GM18507 (cell line): ENCODE measurements around the gene ADAT3.

ENCODE experiments used
- DNase-seq: peaks from one replicate; pipeline ENCODE4 v3.0.0; 2011; ENCODE audit warnings: low read depth; ENCODE audit not compliant: insufficient read length; ENCODE audit errors: extremely low spot score
- FAIRE-seq: peaks from 2 replicates; lab custom pipeline; 2011; peaks lifted over from hg19 to GRCh38; lab: Jason Lieb, UNC

ADAT3 gene

GRCh38 chr19:1950640-1951039 lies 45.4 kb downstream of the ADAT3 start:
- DNase-seq = no peak
- no peak for FAIRE-seq

DNA sequence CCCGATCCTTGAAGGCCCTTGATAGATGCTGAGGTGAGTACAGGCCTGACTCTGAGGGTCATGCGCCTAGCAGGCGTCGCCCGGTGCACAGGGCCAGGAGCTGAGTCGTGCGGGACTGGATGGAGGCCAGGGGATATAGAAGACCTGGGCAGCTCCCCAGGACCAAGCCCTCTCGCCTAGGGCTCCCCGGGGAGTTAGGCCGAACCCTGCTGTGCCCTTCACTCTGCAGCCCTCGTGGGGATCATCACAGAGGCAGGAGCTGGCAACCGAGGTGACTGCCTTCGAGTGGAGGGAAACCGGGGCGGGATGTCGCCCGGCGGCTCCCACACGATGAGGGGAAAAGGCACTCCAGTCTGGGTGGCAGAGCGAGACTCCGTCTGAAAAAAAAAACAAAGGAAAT lies 47.4 kb downstream of the ADAT3 start:
- no peak for DNase-seq
- no peak for FAIRE-seq

DNA sequence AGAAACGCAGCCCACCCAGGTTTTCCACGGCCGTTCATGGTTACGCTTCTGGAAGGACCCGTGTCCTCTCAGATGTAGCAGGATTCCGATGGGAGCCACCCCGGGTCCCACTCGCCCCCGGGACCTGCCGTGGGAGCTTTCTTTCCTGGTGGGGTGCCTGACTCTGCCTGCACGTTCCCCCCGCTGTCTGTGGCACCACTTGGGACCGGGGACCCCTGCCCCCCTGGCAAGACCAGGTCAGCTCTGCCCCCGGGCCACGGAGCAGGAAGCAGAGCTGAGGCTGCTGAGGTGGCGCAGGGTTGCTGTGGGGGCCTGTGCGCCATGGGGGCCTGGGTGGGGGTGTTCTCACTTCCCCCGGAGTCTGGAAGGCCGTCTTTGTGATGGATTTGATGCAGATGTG lies 47.8 kb downstream of the ADAT3 start:
- no peak for FAIRE-seq
- DNase-seq = no peak

DNA sequence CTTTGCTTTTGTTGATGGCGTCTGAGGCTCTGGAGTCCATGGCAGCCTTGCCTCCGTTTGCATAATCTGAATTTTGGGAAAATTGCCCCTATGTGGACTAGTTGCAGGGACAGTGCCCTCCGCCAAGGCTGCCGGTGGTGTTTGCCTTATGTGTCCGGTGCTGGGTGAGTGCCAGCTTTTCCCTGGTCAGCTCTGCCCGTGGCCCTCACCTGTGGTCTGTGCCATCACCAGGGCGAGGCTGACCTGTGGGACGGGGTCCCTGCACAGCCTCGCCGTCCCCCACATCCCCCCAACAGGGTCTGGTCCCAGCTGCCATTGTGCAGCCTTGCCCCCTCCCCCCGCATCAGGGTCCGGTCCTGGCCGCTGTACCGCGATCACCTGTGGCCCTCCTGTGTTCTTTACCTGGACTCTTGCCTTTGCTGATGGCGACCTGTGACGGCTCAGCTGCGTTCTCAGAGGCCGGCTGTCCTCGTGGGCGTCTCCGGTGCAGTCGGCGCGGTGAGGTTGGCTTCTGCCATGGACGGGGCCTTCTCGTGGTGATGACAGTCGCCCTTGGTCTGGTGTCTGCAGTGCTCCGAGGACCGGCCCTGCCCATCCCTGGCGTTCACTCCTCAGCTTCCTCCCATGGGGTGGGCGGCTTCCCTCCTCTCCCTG lies 48.4 kb downstream of the ADAT3 start:
- FAIRE-seq = no peak
- DNase-seq = no peak

DNA sequence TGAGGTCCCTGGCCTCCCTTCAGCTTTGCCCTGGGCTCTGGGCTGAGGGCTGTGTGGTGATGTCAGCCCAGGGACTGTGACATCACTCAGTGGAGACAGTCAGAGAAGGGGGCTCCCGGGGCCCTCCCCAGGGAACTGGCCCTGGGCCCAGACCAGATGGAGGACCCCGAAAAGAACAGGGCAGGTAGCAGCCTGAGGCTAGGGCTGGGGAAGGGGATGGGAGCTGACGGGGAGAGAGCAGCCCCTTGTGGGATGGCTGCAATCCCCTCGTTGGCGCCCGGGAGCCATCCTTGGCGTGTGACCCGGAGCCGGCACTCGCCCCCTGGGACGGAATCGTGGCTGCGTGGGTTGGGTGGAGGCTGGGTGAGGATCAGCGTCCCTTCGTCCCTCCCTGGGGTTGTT lies 49.3 kb downstream of the ADAT3 start:
- no peak for DNase-seq
- no peak for FAIRE-seq

GRCh38 chr19:1955171-1956121 lies 50.2 kb downstream of the ADAT3 start:
- no peak for DNase-seq

DNA sequence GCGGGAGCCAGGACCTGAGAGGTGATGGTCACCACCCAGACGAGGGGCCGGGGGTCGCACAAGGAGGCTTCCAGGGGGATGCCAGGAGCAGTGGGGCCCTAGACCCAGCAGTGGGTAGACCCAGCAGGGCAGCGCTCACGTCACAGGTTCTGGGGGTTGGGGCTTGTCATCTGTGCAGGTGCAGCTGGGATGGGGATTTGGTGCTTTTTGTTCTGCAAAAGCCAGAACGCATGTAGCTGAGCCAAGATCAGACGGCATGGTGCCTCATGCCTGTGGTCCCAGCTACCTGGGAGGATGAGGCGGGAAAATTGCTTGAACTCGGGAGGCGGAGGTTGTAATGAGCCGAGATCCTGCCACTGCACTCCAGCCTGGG lies 50.9 kb downstream of the ADAT3 start:
- FAIRE-seq = no peak
- no peak for DNase-seq

More at GRCh38 chr19:1955171-1956121, 50.2 kb downstream of the ADAT3 start:
- no peak for FAIRE-seq

DNA sequence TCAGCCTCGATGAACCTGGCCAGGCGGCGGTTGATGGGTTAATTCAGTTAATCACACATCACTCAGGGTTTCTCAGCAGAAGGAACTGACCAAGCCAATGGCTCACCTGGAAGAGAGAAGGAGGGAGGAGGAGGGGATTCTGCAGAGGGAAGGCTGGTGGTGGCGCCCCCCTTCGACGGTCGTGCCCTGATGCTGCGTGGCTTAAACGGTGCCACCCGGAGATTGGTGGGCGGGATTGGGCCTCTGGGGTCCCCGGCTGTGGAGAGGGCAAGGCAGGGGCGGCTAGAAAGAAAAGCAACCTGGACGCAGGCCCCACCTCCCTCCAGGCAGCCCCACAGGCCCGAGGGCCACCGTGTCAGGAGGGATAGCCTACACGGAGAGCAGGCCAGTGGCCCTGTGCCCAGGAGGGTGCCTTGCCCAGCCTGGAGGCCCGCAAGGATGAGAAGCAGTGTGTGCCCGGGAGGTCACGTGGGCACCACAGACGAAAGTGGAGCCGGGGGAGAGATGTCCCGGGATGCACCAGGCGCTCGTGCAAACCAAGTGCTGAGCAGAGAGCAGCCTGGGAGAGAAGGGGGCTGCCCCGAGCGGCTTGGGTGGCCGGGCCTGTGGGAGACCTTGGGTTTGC lies 51.8 kb downstream of the ADAT3 start:
- no peak for FAIRE-seq
- DNase-seq = no peak

DNA sequence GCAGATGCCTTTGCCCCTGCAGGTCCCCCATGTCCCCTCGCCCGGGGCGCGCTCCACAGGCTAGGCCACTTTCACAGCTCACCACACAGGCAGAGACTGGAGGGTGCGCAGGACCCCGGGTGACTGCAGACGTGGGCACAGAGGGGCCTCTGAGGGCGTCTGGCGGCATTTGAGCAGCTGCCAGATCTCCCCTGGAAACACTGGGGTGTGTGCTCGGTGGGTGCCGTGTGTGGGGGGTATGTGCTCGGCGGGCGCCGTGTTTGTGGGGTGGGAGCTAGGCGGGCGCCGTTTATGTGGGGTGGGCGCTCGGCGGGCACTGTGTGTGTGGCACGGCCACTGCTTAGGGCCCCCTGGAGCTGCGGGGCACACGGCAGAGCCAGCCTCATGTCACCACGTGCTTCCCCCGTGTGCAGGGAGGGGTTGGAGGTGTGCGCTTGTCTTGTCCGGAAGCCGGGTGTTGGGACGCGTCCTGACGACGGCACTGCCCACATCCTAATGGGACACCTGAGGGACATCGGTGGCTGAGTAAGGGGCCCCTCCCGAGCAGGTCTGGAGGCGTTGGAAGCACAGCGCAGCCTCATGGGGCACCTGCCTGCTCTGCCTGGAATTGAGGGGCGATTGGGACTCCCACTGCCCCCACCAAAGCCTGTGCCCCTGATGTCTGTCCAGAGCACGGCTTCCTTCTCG lies 52.5 kb downstream of the ADAT3 start:
- FAIRE-seq = no peak
- no peak for DNase-seq

DNA sequence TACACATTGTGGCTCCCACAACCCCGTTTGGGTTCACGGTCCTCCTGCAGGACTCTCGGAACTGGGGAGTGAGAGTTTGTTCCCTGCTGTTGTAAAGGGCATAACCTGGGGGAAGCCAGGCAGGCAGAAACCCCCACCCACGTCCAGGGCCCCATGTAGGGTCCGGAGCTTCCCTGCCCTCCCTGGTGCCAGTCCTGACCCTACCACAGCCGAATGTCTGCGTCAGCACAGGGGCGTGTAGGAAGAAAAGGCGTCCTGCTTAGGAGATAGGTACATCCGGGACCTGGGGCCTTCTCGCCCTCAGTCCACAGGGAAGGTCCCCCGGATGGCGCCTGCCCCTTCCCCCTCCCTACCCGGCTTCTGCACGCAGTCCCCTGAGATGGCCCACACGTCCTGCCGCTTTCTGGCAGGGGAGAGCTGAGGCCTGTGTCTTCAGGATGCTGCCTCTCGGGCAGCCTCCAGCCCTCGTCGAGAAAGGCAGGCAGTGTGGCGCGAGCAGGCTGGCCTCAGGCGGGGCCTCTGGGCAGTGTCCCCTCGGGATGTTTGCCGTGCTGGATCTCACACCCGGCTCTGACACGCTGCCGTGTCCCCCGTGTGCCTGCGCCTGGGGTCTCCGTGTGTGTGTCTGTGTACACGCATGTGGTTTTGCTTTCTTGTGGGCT lies 54.9 kb downstream of the ADAT3 start:
- no peak for DNase-seq
- no peak for FAIRE-seq

DNA sequence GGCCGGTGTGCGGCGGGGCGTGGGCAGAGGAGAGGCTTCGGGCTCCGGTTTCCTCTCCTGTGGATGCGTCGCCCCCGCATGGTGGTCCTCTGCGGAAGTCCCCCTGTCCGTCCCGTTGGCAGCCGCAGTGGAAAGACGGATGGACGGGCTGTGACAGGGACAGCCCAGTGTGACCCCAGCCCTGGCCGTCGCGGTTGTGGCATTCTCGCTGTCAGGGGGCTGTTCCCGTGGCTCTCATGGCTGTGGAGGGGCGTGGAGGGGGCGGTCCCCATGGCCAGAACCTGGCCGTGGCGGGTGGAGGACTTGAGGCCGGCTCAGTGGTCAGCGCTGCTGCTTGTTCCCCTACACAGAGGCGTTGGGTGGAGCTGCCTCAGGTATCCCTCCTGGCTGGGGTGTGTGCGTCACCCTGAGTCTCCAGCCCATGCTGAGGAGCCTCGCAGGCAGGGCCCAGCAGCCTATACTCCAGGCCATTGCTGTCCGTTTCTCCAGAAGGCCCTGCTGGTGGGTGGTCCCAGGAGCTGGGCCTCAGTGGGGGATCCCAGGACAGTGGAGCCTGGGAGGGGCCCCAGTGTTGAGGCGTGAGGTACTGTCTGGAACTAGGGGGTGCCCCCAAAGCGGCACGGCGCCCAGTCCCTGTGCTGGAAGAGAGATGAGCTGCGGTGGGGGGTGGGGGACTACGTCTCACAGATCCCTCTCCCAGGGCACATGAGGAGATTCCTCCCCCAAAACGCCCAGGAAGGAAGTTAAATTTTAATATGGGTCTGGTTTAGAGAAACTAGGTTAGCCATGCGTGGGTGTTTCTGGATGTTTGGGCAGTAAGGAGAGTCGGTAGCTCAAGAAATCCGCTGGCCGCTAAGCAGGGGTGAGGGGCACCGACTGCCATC lies 56.0 kb downstream of the ADAT3 start:
- no peak for FAIRE-seq
- DNase-seq = no peak

- DNase-seq (no peak), FAIRE-seq (no peak)
Measured at GRCh38 chr19:1962674-1963073, 57.5 kb downstream of the ADAT3 start.
